Ascending aorta (tissue), 1 donor: ENCODE data around the gene GRIN1. TPM values are rescaled to one million over a fixed set of nuclear protein-coding genes. Genes with fewer than 3 reads are reported as not detected.

Experiments
- total RNA-seq: library from RNA; depleted of rRNA; stranded (reverse); fragments of >200 nt; gene quantifications from one replicate; pipeline ENCODE4 v1.1.0, GENCODE V29; 2016

GRIN1 gene
- total RNA-seq, 1 donor from 2014 or later: not detected

Other genes with a start within 250 kb of the GRIN1 start
- gene FBXW5, start 194.4 kb upstream of the GRIN1 start, total RNA-seq: 421 TPM
- gene C8G, start 193.9 kb upstream of the GRIN1 start, total RNA-seq: 8.6 TPM
- not detected for gene LCN12, start 186.9 kb upstream of the GRIN1 start, total RNA-seq
- gene PTGDS, start 161.7 kb upstream of the GRIN1 start, total RNA-seq: 68.3 TPM
- not detected for gene LCNL1, start 156.2 kb upstream of the GRIN1 start, total RNA-seq
- gene PAXX, start 146.7 kb upstream of the GRIN1 start, total RNA-seq: 87.0 TPM
- gene CLIC3, start 142.6 kb upstream of the GRIN1 start, total RNA-seq: 2.8 TPM
- gene ABCA2, start 110.9 kb upstream of the GRIN1 start, total RNA-seq: 102 TPM
- not detected for gene FUT7, start 107.1 kb upstream of the GRIN1 start, total RNA-seq
- 579 TPM for gene NPDC1, start 93.0 kb upstream of the GRIN1 start, total RNA-seq
- gene ENTPD2, start 85.1 kb upstream of the GRIN1 start, total RNA-seq: not detected
- gene SAPCD2, start 68.6 kb upstream of the GRIN1 start, total RNA-seq: 8.7 TPM
- 17.1 TPM for gene UAP1L1, start 61.6 kb upstream of the GRIN1 start, total RNA-seq
- 85.3 TPM for gene MAN1B1, start 52.2 kb upstream of the GRIN1 start, total RNA-seq
- gene DPP7, start 24.4 kb upstream of the GRIN1 start, total RNA-seq: 176 TPM
- not detected for gene LRRC26, start 30.9 kb downstream of the GRIN1 start, total RNA-seq
- not detected for gene TMEM210, start 32.9 kb downstream of the GRIN1 start, total RNA-seq
- gene ANAPC2, start 49.4 kb downstream of the GRIN1 start, total RNA-seq: 24.1 TPM
- 123 TPM for gene SSNA1, start 49.5 kb downstream of the GRIN1 start, total RNA-seq
- gene TPRN, start 61.6 kb downstream of the GRIN1 start, total RNA-seq: 2.8 TPM
- 24.3 TPM for gene TMEM203, start 66.5 kb downstream of the GRIN1 start, total RNA-seq
- gene NDOR1, start 66.5 kb downstream of the GRIN1 start, total RNA-seq: 27.0 TPM
- gene RNF208, start 83.1 kb downstream of the GRIN1 start, total RNA-seq: 6.7 TPM
- gene CYSRT1, start 86.0 kb downstream of the GRIN1 start, total RNA-seq: not detected
- not detected for gene RNF224, start 88.3 kb downstream of the GRIN1 start, total RNA-seq
- gene SLC34A3, start 91.7 kb downstream of the GRIN1 start, total RNA-seq: not detected
- 403 TPM for gene TUBB4B, start 102.1 kb downstream of the GRIN1 start, total RNA-seq
- not detected for gene STPG3, start 112.1 kb downstream of the GRIN1 start, total RNA-seq
- gene NELFB, start 116.2 kb downstream of the GRIN1 start, total RNA-seq: 71.7 TPM
- gene TOR4A, start 138.6 kb downstream of the GRIN1 start, total RNA-seq: 38.3 TPM
- gene NRARP, start 163.1 kb downstream of the GRIN1 start, total RNA-seq: 51.7 TPM